ENCODE data around the gene SLC22A23.

DNA sequence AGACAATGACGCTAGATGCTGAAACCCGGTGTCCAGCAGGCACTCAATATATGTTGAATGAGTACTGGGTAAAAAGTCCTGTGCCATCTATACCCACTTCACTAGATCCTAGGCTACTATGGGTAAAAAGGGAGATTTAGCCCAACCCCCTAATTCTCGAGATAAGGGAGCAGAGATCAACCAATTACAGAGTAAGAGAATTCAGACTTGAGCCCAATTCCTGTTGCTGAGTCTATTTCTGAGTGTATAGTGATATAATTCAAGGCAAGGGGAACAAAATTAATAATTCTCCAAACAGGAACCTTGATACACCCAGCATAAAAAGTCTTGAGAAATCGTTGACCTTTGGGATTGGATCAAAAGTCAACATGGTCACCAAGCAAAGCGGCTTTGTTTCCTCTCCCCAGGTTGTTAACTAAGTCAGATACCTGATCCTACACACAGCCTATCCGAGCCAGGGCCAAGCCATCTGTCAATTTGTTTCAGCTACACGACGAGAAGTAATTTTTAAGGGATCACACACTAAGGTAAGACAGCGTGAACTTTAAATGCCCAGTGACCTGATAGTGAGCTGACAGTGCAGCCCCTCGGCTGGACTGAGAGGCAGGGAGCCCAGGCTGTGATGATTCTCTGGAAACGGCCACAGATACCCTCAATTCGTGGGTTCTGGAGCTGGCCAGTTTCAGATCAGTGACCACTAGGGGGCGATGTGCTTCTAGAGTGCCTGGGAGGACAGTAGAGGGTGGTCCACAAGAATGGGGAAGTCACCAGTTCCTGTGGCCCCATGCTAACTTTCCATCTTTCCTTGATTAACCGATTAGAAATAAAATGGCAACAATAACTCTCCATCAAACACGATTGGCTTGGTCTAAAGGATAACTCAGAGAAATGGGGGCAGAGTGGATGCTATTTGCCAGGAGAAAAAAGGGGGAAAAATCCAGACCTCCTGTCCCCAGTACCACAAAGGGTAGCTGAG lies 46.2 kb downstream of the SLC22A23 start:
- TF ChIP-seq, protein P1, sequence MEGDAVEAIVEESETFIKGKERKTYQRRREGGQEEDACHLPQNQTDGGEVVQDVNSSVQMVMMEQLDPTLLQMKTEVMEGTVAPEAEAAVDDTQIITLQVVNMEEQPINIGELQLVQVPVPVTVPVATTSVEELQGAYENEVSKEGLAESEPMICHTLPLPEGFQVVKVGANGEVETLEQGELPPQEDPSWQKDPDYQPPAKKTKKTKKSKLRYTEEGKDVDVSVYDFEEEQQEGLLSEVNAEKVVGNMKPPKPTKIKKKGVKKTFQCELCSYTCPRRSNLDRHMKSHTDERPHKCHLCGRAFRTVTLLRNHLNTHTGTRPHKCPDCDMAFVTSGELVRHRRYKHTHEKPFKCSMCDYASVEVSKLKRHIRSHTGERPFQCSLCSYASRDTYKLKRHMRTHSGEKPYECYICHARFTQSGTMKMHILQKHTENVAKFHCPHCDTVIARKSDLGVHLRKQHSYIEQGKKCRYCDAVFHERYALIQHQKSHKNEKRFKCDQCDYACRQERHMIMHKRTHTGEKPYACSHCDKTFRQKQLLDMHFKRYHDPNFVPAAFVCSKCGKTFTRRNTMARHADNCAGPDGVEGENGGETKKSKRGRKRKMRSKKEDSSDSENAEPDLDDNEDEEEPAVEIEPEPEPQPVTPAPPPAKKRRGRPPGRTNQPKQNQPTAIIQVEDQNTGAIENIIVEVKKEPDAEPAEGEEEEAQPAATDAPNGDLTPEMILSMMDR (IDR thresholded peaks at IDR 0.05), result peak; percentile 42 to 71 (median 64)
- no peak for TF ChIP-seq POLR2A (IDR thresholded peaks at IDR 0.05)

Measured in adrenal gland (tissue), 5 donors.